DND-41 (cell line): ENCODE measurements around the gene ARSG.

Source experiments
- ATAC-seq: fragments of 200-7000 bp; cut with Tn5 transposase; 3 replicates; pipeline ENCODE4 v1.9.1; 2021; ENCODE audit warnings: low read depth; ENCODE audit not compliant: insufficient read depth
- DNase-seq: peaks from one replicate; pipeline ENCODE4 v3.0.0-alpha.2; 2020
- H2AFZ ChIP-seq: 2 replicates; pipeline ENCODE4 v1.6.0; 2012; ENCODE audit warnings: low read depth, low read length
- H3K27ac ChIP-seq: 2 replicates; pipeline ENCODE4 v1.5.1; 2012; ENCODE audit warnings: low read length, inconsistent platforms
- H3K27me3 ChIP-seq: fragments of 200-600 bp; sonication (generic); 2 replicates; pipeline ENCODE4 v1.6.0; 2012; ENCODE audit warnings: low read length, mild to moderate bottlenecking, inconsistent platforms; ENCODE audit not compliant: insufficient read depth, poor library complexity
- H3K36me3 ChIP-seq: 2 replicates; pipeline ENCODE4 v1.5.1; 2012; ENCODE audit warnings: low read length, inconsistent platforms; ENCODE audit not compliant: insufficient read depth
- H3K4me1 ChIP-seq: 2 replicates; pipeline ENCODE4 v1.5.1; 2012; ENCODE audit warnings: mild to moderate bottlenecking, low read length; ENCODE audit not compliant: insufficient read depth
- H3K4me2 ChIP-seq: 2 replicates; pipeline ENCODE4 v1.6.0; 2012; ENCODE audit warnings: mild to moderate bottlenecking, moderate library complexity, low read length, inconsistent platforms; ENCODE audit not compliant: insufficient read depth
- H3K4me3 ChIP-seq, 2 experiments: fragments of 200-600 bp in 1 of 2; shearing (Covaris generic) in 1 of 2; 2 replicates each; pipeline ENCODE4 v1.5.1; 2012 to 2016; ENCODE audit warnings: inconsistent platforms in 2 of 2, low read length in 2 of 2, mild to moderate bottlenecking in 2 of 2, low read depth in 1 of 2, moderate library complexity in 1 of 2
- H3K79me2 ChIP-seq: 2 replicates; pipeline ENCODE4 v1.6.0; 2012; ENCODE audit warnings: low read length, inconsistent platforms; ENCODE audit not compliant: insufficient read depth
- H3K9ac ChIP-seq: 2 replicates; pipeline ENCODE4 v1.6.0; 2012; ENCODE audit warnings: low read depth, mild to moderate bottlenecking, inconsistent platforms, low read length, moderate library complexity
- H3K9me3 ChIP-seq: 2 replicates; pipeline ENCODE4 v1.5.1; 2012; ENCODE audit warnings: low read length, moderate library complexity, mild to moderate bottlenecking, inconsistent platforms; ENCODE audit not compliant: insufficient read depth, severe bottlenecking
- H4K20me1 ChIP-seq: 2 replicates; pipeline ENCODE4 v1.6.0; 2012; ENCODE audit warnings: low read length; ENCODE audit not compliant: insufficient read depth
- EZH2 ChIP-seq: IDR thresholded peaks from 3 replicates; pipeline ENCODE4 v1.6.1; 2012; ENCODE audit warnings: borderline replicate concordance, low read depth, mild to moderate bottlenecking, moderate library complexity, low read length, inconsistent platforms; ENCODE audit not compliant: severe bottlenecking
- TF ChIP-seq, protein P1 (sequence below): IDR thresholded peaks from 2 replicates; pipeline ENCODE4 v1.5.1; 2012; ENCODE audit warnings: borderline replicate concordance, low read length, moderate library complexity, mild to moderate bottlenecking; ENCODE audit not compliant: poor library complexity, severe bottlenecking; ENCODE audit errors: extremely low read depth

Gene ARSG

DNA sequence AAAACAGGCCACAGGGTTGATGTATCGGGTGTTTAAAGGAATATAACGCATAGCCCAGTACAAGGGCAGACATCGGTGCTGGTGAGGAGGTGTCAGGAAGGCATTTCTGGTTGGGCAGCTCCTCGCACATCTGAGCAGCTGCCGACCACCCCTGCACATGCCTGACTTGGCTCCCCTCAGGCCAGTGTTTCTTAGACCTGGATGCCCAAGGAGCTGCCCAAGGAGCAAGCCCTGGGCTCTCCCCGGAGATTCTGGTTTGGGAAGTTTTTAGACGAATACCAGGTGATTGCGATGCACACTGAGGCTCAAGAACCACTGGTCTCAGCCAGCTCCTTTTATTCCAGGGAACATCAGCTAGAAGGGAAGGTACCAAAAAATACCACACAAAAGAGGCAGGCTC lies 154.4 kb downstream of the ARSG start:
- no peak for ATAC-seq

DNA sequence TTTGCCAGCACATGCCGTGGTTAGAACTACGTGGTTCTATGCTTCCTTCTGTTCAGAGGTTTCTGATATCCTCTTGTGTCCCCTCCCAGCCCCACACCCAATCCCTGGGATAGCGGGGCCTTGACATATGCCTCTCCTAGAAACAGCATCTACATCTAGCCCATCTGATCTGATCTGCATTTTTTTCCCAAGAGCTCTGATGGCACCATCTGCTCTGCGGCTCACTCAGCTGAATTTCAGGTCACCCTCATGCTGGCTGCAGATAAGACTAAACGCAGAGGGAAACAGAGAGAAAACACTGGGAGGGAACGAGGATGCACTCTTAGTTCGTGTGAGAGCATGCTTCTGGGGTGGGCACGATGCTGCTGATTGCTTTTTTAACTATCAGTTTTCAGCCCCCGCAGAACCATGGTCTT lies 155.3 kb downstream of the ARSG start:
- no peaks in the 10 kb centered on the region for H3K27me3 ChIP-seq
- no peak overlapping the region for H3K4me2 ChIP-seq
- no peak overlapping the region for H3K4me3 ChIP-seq
- H3K27ac ChIP-seq: 0 out of 2 replicates have a peak overlapping the region, but pooled peaks have one; percentile 3
- H3K79me2 ChIP-seq: no peaks in the 10 kb centered on the region
- H3K4me1 ChIP-seq: no peaks in the 10 kb centered on the region
- ATAC-seq (peak; percentile 70), DNase-seq (peak; percentile 33)
- peaks cover 5% of the 10 kb centered on the region; the same call in 1 of the 2 replicates for H3K36me3 ChIP-seq
- no peak for TF ChIP-seq EZH2
- TF ChIP-seq, protein P1, sequence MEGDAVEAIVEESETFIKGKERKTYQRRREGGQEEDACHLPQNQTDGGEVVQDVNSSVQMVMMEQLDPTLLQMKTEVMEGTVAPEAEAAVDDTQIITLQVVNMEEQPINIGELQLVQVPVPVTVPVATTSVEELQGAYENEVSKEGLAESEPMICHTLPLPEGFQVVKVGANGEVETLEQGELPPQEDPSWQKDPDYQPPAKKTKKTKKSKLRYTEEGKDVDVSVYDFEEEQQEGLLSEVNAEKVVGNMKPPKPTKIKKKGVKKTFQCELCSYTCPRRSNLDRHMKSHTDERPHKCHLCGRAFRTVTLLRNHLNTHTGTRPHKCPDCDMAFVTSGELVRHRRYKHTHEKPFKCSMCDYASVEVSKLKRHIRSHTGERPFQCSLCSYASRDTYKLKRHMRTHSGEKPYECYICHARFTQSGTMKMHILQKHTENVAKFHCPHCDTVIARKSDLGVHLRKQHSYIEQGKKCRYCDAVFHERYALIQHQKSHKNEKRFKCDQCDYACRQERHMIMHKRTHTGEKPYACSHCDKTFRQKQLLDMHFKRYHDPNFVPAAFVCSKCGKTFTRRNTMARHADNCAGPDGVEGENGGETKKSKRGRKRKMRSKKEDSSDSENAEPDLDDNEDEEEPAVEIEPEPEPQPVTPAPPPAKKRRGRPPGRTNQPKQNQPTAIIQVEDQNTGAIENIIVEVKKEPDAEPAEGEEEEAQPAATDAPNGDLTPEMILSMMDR: no peak
- no peak overlapping the region for H2AFZ ChIP-seq
- no peak overlapping the region for H3K9ac ChIP-seq
- H4K20me1 ChIP-seq: no peaks in the 10 kb centered on the region
- H3K9me3 ChIP-seq: no peaks in the 10 kb centered on the region

More for the DNA sequence above, 154.4 kb downstream of the ARSG start:
- Histone ChIP-seq H4K20me1 (no peaks in the 10 kb centered on the region), H3K4me3 (no peak overlapping the region), H3K9ac (no peak overlapping the region), H3K4me2 (no peak overlapping the region), H2AFZ (no peak overlapping the region), H3K9me3 (no peaks in the 10 kb centered on the region), H3K4me1 (no peaks in the 10 kb centered on the region), H3K27me3 (no peaks in the 10 kb centered on the region), H3K36me3 (peaks cover 5% of the 10 kb centered on the region; the same call in 1 of the 2 replicates), H3K27ac (no peak overlapping the region), H3K79me2 (no peaks in the 10 kb centered on the region)
- TF ChIP-seq, protein P1: no peak
- no peak for TF ChIP-seq EZH2
- DNase-seq: no peak

DNA sequence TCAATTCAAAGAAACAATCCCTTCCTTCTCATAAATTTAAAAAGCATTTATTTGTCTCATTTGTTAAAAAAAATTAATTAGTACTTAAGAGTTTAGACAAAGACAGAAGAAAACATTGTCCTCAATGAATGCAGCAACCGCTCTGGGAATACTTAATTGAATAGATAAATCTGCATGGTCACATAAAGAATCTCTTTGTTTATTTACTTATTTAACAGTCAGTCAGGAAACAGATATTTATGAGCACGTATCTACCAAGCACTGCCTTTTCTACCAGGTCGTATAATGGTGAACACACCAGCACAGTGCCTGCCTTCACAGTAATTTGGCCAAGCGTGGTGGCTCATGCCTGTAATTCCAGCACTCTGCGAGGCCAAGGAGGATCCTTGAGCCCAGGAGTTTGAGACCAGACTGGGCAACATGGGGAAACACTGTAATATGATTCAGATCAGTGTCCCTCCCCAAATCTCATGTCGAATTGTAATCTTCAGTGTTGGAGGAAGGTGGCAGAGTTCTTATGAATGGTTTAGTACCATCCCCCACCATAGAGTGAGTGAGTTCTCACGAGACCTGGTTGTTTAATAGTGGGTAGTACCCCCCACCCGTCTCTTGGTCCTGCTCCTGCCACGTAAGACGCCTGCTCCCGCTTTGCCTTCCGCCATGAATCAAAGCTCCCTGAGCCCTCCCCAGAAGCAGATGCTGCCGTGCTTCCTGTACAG lies 157.9 kb downstream of the ARSG start:
- Histone ChIP-seq H3K27ac (no peak overlapping the region), H3K4me3 (no peak overlapping the region)
- no peak for DNase-seq

More for the DNA sequence above, 157.9 kb downstream of the ARSG start:
- no peak overlapping the region for H2AFZ ChIP-seq
- H3K9me3 ChIP-seq: no peaks in the 10 kb centered on the region
- no peak overlapping the region for H3K4me2 ChIP-seq
- H3K4me1 ChIP-seq: no peaks in the 10 kb centered on the region
- H4K20me1 ChIP-seq: no peaks in the 10 kb centered on the region
- H3K36me3 ChIP-seq: peaks cover 5% of the 10 kb centered on the region; the same call in 1 of the 2 replicates
- H3K27me3 ChIP-seq: no peaks in the 10 kb centered on the region
- ATAC-seq: no peak
- H3K79me2 ChIP-seq: no peaks in the 10 kb centered on the region
- no peak overlapping the region for H3K9ac ChIP-seq
- TF ChIP-seq, protein P1: no peak
- no peak for TF ChIP-seq EZH2
